Activated naive CD8-positive, alpha-beta T cell treated with anti-CD3 and anti-CD28 coated beads for 36 hours (primary cell): ENCODE measurements around the gene TEF. TPM values are rescaled to one million over a fixed set of nuclear protein-coding genes. Genes with fewer than 3 reads are reported as not detected.

Experiments
- DNase-seq: peaks from one replicate; pipeline ENCODE4 v3.0.0; 2021
- H3K27ac Mint-ChIP-seq: one replicate; pipeline ENCODE4 v1.8.0; 2022; ENCODE audit warnings: mild to moderate bottlenecking, moderate library complexity, mixed read lengths
- H3K27me3 Mint-ChIP-seq: one replicate; pipeline ENCODE4 v1.8.0; 2022; ENCODE audit warnings: mild to moderate bottlenecking, mixed read lengths
- H3K36me3 Mint-ChIP-seq: one replicate; pipeline ENCODE4 v1.8.0; 2021; ENCODE audit warnings: mild to moderate bottlenecking, mixed read lengths
- H3K4me1 Mint-ChIP-seq: one replicate; pipeline ENCODE4 v1.8.0; 2021; ENCODE audit warnings: mixed read lengths
- H3K4me3 Mint-ChIP-seq: one replicate; pipeline ENCODE4 v1.8.0; 2022; ENCODE audit warnings: mild to moderate bottlenecking, moderate library complexity, mixed read lengths
- H3K9me3 Mint-ChIP-seq: one replicate; pipeline ENCODE4 v1.8.0; 2022; ENCODE audit warnings: mixed read lengths
- total RNA-seq, 2 experiments: library from RNA; stranded (reverse); gene quantifications; one replicate each; pipeline ENCODE4 v1.2.3, GENCODE V29; 2021

Gene TEF
- total RNA-seq, 2 experiments from 2014 or later = 2.6 to 2.8 TPM

DNA sequence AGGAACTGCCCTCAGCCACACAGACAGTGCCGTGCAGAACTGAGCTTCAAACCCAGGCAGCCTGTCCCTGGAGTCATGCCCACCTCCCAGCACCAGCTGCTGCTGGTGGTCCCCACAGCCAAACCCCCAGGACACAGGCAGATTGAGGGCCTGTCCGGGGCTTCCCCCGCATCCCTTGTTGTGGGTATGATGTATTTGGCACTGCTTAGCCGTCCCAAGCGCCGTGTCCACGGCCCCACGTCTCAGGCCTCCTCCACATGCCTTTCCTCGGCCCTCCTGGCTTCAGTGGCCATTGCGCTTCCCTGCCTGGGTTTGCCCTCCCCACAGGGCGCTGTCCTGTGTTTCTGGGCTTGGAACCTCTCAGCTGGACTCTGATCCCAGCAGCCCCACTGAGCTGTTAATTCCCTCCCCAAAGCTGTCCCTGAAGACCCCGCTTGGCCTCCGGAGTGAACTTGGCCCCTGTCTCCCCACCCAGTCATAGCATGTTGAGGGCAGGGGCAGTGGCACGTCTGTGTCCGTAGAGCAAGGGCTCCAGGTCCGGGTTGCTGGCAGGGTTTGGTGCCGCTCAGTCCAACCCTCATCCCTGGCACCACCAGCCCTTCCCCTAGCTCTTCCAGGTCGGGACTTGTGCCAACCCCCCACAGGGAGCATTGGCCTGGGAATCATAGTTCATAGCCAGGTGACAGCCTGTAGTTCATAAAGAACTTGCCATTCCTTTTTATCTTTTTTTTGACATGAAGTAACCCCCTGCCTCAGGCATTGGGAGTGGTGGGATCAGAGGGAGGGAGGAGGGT lies 34.5 kb upstream of the TEF start:
- H3K27me3 Mint-ChIP-seq = no peaks in the 10 kb centered on the region
- no peak overlapping the region for H3K4me3 Mint-ChIP-seq
- H3K36me3 Mint-ChIP-seq = peaks cover 8% of the 10 kb centered on the region
- H3K9me3 Mint-ChIP-seq = no peaks in the 10 kb centered on the region
- no peak overlapping the region for H3K27ac Mint-ChIP-seq
- peaks cover under 1% of the 10 kb centered on the region for H3K4me1 Mint-ChIP-seq
- DNase-seq = no peak

DNA sequence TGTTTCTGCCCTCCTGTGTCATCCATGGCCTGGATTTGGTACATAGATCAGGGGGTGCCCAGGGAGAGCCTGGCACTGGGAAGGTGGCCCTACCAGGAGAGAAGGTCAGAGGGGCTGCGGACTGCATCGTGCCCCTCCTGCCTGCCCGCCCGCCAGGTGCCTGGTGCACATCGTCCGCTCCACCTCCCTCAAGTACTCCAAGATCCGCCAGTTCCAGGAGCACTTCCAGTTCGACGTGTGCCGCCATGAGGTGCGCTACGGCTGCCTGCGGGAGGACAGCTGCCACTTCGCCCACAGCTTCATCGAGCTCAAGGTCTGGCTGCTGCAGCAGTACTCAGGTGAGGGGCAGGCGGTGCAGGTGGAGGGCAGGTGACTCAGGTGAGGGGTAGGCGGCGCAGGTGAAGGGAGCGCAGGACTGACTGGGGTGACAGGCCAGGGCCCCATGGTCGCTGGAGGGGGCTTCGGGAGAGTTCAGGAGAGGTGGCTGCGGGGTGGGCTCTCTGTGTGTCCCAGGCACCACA lies 32.7 kb upstream of the TEF start:
- no peaks in the 10 kb centered on the region for H3K4me1 Mint-ChIP-seq
- H3K27me3 Mint-ChIP-seq = no peaks in the 10 kb centered on the region
- H3K27ac Mint-ChIP-seq = no peak overlapping the region
- peaks cover 8% of the 10 kb centered on the region for H3K36me3 Mint-ChIP-seq
- H3K4me3 Mint-ChIP-seq = no peak overlapping the region
- no peaks in the 10 kb centered on the region for H3K9me3 Mint-ChIP-seq
- no peak for DNase-seq

DNA sequence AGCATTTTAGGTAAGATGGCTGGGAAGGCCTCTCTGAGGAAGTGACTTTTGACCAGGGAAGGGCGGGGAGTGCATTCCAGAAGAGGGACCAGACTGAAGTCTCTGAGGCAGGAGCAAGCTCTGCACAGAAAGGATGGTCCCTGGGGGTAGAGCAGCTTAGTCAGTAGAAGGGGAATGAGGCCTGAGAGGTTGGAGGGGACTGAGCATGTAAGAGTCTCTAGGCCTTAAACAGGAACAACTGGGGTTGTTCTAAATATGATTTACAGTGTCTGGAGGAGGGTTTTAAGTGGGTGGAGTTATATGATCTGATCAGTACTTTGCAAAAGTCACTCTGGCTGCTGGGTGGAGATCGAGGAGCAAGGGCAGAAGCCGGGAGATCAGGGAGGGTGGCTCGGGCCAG lies 31.7 kb upstream of the TEF start:
- peaks cover 13% of the 10 kb centered on the region for H3K36me3 Mint-ChIP-seq
- H3K27ac Mint-ChIP-seq = no peak overlapping the region
- no peaks in the 10 kb centered on the region for H3K4me1 Mint-ChIP-seq
- H3K9me3 Mint-ChIP-seq = no peaks in the 10 kb centered on the region
- DNase-seq = no peak
- H3K27me3 Mint-ChIP-seq = no peaks in the 10 kb centered on the region
- H3K4me3 Mint-ChIP-seq = no peak overlapping the region

DNA sequence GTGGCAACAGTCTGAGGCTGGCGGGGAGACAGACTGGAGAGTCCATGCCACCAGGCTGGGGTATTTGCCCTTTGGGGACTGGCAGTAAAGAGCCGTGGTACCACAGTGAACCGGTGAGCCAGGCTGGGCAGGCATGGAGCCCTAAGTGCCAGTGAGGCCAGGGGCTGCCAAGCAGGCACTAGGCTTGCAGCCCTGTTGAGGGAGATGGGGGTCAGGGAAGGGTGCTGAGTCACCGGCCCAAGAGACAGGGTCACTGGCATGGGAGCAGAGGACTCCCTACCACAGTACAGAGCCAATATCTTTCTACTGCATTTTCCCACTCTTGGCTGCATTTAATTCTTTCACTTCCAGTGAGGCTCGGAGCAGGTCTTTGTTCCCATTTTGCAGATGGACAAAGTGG lies 30.7 kb upstream of the TEF start:
- Mint-ChIP-seq H3K27ac (no peak overlapping the region), H3K27me3 (no peaks in the 10 kb centered on the region), H3K36me3 (peaks cover 13% of the 10 kb centered on the region), H3K4me1 (no peaks in the 10 kb centered on the region), H3K9me3 (no peaks in the 10 kb centered on the region), H3K4me3 (no peak overlapping the region)
- no peak for DNase-seq

DNA sequence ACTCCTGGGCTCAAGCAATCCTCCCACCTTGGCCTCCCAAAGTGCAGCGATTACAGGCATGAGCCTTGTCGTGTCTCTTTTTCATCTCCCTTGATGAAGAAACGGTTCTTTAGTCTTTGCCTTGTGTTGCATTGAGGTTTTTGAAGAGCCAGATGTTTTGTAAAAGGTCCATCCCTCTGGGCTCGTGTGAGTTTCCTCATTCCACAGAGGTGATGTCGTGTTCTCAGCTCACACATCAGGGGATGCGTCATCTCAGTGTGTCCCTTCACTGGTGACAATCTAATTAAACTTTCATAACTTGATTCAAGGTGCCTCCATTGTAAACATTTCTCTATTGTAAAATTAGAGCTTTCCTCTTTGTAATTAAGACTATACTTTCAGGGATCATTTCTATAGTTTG lies 29.7 kb upstream of the TEF start:
- DNase-seq = no peak
- no peaks in the 10 kb centered on the region for H3K4me1 Mint-ChIP-seq
- no peaks in the 10 kb centered on the region for H3K9me3 Mint-ChIP-seq
- no peak overlapping the region for H3K4me3 Mint-ChIP-seq
- no peaks in the 10 kb centered on the region for H3K27me3 Mint-ChIP-seq
- no peak overlapping the region for H3K27ac Mint-ChIP-seq
- H3K36me3 Mint-ChIP-seq = peaks cover 13% of the 10 kb centered on the region

DNA sequence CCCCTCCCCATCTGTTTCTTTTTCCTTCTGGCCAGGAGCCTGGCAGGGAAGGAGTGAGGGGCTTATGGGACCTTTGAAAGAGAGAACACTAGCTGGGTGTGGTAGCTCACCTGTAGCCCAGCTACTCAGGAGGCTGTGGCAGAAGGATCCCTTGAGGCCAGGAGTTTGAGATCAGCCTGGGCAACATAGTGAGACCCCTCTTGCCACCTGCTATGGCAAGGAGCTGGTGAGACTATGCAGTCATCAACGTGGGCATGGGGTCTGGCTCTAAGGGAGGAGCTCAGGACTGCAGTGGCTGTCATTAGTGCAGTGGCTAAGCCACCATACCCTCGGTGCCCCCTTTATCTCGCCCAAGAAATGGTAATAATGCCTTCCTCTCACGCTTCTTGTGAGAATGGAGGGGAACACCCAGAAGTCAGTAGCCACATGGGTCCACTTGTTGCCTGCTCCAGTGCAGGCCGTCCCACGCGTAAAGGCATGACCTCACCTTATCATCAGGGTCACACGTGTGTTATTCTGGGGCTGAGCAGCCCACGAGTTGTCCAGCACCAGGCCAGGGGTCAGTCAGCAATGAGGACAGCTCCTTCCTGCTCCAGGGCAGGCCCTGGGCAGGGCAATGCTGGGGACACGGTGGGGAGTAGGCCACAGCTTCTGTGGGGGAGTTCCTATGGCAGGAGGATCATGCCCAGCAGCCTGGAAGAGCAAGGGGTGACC lies 27.7 kb upstream of the TEF start:
- H3K27ac Mint-ChIP-seq = no peak overlapping the region

DNA sequence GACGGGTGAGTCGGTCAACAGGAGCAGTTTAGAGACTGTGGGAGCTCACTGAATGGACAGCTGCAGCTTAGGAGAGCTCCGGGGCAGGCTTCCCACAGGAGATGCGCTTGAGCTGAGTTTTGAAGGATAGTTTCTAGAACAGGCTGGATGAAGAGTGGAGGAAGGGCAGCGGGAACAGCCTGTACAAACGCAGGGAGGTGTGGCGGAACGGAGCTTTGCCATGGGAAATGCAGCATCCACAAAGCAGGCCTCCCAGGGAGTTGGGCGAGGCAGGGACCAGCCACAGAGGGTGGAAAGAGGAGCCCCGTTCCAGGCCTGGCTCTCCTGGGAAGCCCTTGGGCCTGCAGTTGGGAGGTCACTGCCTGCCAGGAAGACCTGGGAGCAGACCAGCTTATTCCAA lies 26.8 kb upstream of the TEF start:
- Mint-ChIP-seq H3K27me3 (no peaks in the 10 kb centered on the region), H3K9me3 (no peaks in the 10 kb centered on the region), H3K4me1 (no peaks in the 10 kb centered on the region), H3K27ac (no peak overlapping the region), H3K36me3 (peaks cover 12% of the 10 kb centered on the region), H3K4me3 (no peak overlapping the region)
- DNase-seq = no peak

More for the DNA sequence above, 27.7 kb upstream of the TEF start:
- Mint-ChIP-seq H3K4me3 (no peak overlapping the region), H3K9me3 (no peaks in the 10 kb centered on the region), H3K27me3 (no peaks in the 10 kb centered on the region), H3K36me3 (peaks cover 11% of the 10 kb centered on the region), H3K4me1 (no peaks in the 10 kb centered on the region)
- no peak for DNase-seq

DNA sequence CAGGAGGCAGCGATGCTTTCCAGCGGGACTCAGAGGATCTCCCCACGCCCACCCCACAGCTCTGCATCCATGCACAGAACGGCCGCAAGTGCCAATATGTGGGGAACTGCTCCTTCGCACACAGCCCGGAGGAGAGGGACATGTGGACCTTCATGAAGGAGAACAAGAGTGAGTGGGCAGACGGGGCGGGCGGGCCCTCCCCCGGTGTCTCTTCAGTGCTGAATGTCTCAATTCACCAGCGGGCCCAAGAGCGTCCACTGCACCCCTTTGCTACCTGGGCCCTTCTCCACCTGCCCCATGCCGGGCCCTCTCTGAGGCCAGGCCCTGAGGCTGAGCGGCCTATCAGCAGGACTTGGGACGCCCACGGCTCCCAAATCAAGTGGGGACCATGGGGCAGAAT lies 25.8 kb upstream of the TEF start:
- DNase-seq = no peak
- Mint-ChIP-seq H3K36me3 (peaks cover 9% of the 10 kb centered on the region), H3K4me3 (no peak overlapping the region), H3K27me3 (no peaks in the 10 kb centered on the region), H3K9me3 (no peaks in the 10 kb centered on the region), H3K4me1 (no peaks in the 10 kb centered on the region), H3K27ac (no peak overlapping the region)

DNA sequence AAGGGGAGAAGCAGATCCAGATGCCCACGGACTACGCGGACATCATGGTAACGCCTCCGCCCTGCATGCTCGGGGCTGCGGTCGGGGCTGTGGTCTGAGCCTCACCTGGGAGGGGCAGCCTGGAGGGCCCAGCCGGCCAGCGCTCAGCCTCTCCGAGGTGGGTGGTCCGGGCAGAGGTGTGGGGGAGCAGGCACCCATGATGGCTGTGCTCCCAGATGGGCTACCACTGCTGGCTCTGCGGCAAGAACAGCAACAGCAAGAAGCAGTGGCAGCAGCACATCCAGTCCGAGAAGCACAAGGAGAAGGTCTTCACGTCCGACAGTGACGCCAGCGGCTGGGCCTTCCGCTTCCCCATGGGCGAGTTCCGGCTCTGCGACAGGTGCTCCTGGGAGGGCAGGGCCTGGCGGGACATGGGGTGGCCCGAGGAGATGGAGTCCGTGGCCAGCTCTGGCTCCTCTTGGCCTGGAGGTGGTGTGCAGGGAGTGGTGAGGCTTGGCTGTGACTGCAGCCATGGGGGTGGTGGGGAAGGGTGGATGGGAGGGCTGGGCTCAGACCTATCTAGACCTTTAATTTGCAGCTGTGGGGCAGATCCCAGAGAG lies 25.2 kb upstream of the TEF start:
- Mint-ChIP-seq H3K27me3 (no peaks in the 10 kb centered on the region), H3K4me1 (no peaks in the 10 kb centered on the region), H3K27ac (no peak overlapping the region), H3K9me3 (no peaks in the 10 kb centered on the region), H3K36me3 (peaks cover 9% of the 10 kb centered on the region), H3K4me3 (no peak overlapping the region)
- no peak for DNase-seq

DNA sequence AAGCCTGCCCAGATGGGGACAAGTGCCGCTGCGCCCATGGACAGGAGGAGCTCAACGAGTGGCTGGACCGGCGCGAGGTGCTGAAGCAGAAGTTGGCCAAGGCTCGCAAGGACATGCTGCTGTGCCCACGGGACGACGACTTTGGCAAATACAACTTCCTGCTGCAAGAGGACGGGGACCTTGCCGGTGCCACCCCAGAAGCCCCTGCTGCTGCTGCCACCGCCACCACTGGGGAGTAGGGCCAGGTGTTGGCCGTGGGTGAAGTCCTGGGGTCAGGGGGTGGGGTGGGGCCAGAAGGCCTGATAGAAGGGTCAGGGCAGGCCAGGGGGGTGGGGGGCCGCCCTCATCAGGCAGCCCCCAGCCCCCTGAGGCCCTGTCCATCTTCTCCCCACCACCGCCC lies 24.6 kb upstream of the TEF start:
- no peak for DNase-seq
- no peaks in the 10 kb centered on the region for H3K9me3 Mint-ChIP-seq
- peaks cover 6% of the 10 kb centered on the region for H3K36me3 Mint-ChIP-seq
- no peaks in the 10 kb centered on the region for H3K27me3 Mint-ChIP-seq
- no peak overlapping the region for H3K27ac Mint-ChIP-seq
- no peaks in the 10 kb centered on the region for H3K4me1 Mint-ChIP-seq
- no peak overlapping the region for H3K4me3 Mint-ChIP-seq

DNA sequence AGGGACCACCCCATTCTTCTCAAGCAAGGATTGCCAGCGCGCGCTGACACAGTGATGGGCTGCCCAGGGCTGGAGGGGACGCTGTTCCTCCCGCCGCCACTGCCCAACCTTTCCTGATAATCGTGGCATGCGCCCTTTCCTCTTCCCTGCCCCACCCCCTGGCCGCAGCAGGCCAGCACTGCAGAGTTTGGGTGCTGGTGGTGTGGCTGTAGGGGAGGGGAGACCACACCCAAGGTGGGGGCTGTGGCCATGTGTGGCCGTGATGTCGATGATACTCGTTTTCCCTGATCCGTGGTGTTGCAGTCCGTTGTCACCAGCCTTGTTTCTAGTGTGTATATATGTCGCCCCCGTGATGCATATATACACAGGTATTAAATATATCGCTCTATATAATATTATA lies 22.8 kb upstream of the TEF start:
- H3K9me3 Mint-ChIP-seq = no peaks in the 10 kb centered on the region
- DNase-seq = no peak
- H3K4me1 Mint-ChIP-seq = no peaks in the 10 kb centered on the region
- no peak overlapping the region for H3K27ac Mint-ChIP-seq
- H3K36me3 Mint-ChIP-seq = peaks cover 6% of the 10 kb centered on the region
- no peaks in the 10 kb centered on the region for H3K27me3 Mint-ChIP-seq
- no peak overlapping the region for H3K4me3 Mint-ChIP-seq

DNA sequence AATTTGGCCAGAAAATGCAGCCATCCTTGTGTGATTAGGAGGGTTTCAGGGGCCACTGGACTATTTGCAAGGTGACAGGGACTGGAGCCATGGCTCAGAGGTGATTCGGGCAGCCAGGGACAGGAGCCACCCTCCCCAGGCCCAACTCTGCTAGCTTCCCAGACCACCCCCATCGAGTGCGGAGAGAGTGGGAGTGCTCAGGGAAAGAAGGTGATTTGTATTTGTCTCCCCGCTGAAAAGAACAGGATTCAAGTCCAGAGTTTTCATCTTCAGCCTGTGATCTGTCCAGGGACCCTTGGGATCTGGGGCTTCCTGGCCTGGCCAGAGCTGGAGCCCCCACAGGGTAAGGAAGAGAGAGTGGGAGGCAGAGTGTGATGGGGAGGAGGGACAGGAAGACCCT lies 22.4 kb upstream of the TEF start:
- Mint-ChIP-seq H3K36me3 (peaks cover 3% of the 10 kb centered on the region), H3K27ac (no peak overlapping the region), H3K4me1 (no peaks in the 10 kb centered on the region), H3K27me3 (no peaks in the 10 kb centered on the region), H3K9me3 (no peaks in the 10 kb centered on the region), H3K4me3 (no peak overlapping the region)
- DNase-seq = no peak

DNA sequence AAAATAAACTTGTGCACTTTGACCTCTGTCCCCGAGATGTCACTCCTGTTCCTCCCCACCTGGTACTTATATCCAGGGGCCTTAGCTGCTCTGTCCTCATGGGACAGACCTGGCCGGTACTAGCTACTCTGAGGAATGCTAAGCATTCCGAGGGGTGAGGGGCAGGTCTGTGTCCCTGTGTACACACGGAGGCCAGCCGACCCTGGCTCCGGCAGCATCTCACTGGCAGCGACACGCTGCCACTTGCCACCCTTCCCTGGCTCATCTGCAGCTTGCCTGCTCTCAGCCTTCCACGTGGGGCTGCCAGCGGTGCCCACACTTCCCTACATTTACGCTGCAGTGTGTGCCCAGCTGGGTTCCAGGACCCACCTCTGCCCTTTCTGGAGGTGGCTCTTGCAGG lies 21.6 kb upstream of the TEF start:
- H3K9me3 Mint-ChIP-seq = no peaks in the 10 kb centered on the region
- H3K36me3 Mint-ChIP-seq = peaks cover 1% of the 10 kb centered on the region
- no peak overlapping the region for H3K27ac Mint-ChIP-seq
- H3K4me1 Mint-ChIP-seq = no peaks in the 10 kb centered on the region
- no peaks in the 10 kb centered on the region for H3K27me3 Mint-ChIP-seq
- no peak overlapping the region for H3K4me3 Mint-ChIP-seq
- DNase-seq = no peak

DNA sequence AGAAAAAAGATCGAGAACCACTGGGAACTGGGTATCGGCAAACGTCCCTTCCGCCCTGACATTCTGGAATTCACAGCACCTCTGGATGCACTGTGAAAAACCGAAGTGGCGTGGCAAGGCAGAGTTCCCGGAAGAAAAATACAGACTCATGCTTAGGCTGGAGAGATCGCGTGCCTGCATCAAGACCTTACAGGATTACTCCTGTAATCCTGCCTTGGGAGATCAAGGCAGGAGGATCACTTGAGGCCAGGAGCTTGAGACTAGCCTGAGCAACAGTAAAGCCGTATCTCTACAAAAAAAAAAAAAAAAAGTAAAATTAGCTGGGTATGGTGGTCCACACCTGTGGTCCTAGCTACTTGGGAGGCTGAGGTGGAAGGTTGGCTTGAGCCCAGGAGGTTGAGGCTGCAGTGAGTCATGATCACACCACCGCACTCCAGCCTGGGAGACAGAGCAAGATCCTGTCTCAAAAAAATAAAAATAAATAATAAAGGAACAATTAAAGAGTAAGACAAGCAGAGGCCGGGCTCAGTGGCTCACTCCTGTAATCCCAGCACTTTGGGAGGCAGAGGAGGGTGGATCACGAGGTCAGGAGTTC lies 19.9 kb upstream of the TEF start:
- no peak overlapping the region for H3K27ac Mint-ChIP-seq
- H3K36me3 Mint-ChIP-seq = peaks cover 1% of the 10 kb centered on the region

DNA sequence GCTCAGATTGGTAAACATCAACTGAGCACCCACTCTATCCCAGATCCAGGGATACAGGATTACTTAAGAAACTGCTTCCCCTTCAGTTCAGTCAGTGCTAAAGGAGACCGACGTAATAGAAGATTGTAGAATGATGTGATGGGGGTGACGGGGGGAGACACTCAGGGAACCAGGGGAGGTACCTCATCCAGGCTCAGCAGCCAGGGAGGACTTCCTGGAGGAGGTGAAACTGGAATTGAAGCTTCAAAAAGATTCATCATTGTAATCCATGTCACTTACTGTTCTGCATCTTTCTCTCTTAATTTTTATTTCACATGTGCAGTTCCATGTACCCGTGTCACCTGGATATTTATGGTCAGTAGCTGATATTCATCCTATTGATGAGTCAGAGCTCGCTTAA lies 19.1 kb upstream of the TEF start:
- peaks cover 1% of the 10 kb centered on the region for H3K36me3 Mint-ChIP-seq
- peaks cover 4% of the 10 kb centered on the region for H3K4me1 Mint-ChIP-seq
- H3K27ac Mint-ChIP-seq = no peak overlapping the region
- no peak overlapping the region for H3K4me3 Mint-ChIP-seq
- peaks cover 12% of the 10 kb centered on the region for H3K27me3 Mint-ChIP-seq
- no peak for DNase-seq
- no peaks in the 10 kb centered on the region for H3K9me3 Mint-ChIP-seq

More for the DNA sequence above, 19.9 kb upstream of the TEF start:
- Mint-ChIP-seq H3K9me3 (no peaks in the 10 kb centered on the region), H3K27me3 (peaks cover 12% of the 10 kb centered on the region), H3K4me3 (no peak overlapping the region), H3K4me1 (peaks cover 4% of the 10 kb centered on the region)
- DNase-seq = no peak
